H1 (cell line): Measurements from ENCODE around the gene SNRK. TPM values are rescaled to one million over a fixed set of nuclear protein-coding genes. Genes with fewer than 3 reads are reported as not detected.

Source experiments
- CTCF ChIA-PET: fragments of 300-600 bp; sonication (Branson Sonifier 250); formaldehyde crosslinking; loops from one replicate; lab custom pipeline; 2021; ENCODE audit not compliant: partially characterized antibody; lab: Charles Lee
- POLR2A ChIA-PET: fragments of 300-600 bp; sonication (Branson Sonifier 250); formaldehyde crosslinking; loops from one replicate; lab custom pipeline; 2021; ENCODE audit warnings: inconsistent platforms; ENCODE audit not compliant: partially characterized antibody; lab: Charles Lee
- DNase-seq, 2 experiments: peaks; one replicate each; pipeline versions ENCODE4 v3.0.0 to v3.0.0-alpha.2; 2010 to 2022; ENCODE audit warnings: low spot score in 2 of 2, low read depth in 1 of 2, mixed read lengths in 1 of 2
- FAIRE-seq: peaks from 2 replicates; lab custom pipeline; 2011; peaks lifted over from hg19 to GRCh38; lab: Jason Lieb, UNC
- H2AFZ ChIP-seq: 2 replicates; pipeline ENCODE4 v1.8.1; 2012; ENCODE audit warnings: low read length, inconsistent platforms
- H2AK5ac ChIP-seq: 2 replicates; pipeline ENCODE4 v1.6.1; 2013; ENCODE audit warnings: low read depth, low read length
- H2BK120ac ChIP-seq: replicated peaks from 2 replicates; pipeline ENCODE3; 2013; ENCODE audit warnings: low read depth, low read length, inconsistent platforms
- H2BK12ac ChIP-seq: 2 replicates; pipeline ENCODE4 v1.6.1; 2013; ENCODE audit warnings: low read depth, low read length
- H2BK15ac ChIP-seq: 2 replicates; pipeline ENCODE4 v1.6.1; 2013; ENCODE audit warnings: low read length
- H2BK20ac ChIP-seq: 2 replicates; pipeline ENCODE4 v1.6.1; 2013; ENCODE audit warnings: low read length
- H2BK5ac ChIP-seq: 2 replicates; pipeline ENCODE4 v1.6.1; 2013; ENCODE audit warnings: low read depth, low read length
- H3K14ac ChIP-seq: 2 replicates; pipeline ENCODE4 v1.6.1; 2013; ENCODE audit warnings: inconsistent platforms; ENCODE audit not compliant: insufficient read length
- H3K18ac ChIP-seq: 2 replicates; pipeline ENCODE4 v1.6.1; 2013; ENCODE audit warnings: low read length; ENCODE audit errors: extremely low read depth
- H3K23ac ChIP-seq: 2 replicates; pipeline ENCODE4 v1.6.1; 2013; ENCODE audit warnings: inconsistent platforms; ENCODE audit not compliant: insufficient read length
- H3K23me2 ChIP-seq: 2 replicates; pipeline ENCODE4 v1.6.1; 2013; ENCODE audit warnings: low read depth, low read length
- H3K27ac ChIP-seq: 2 replicates; pipeline ENCODE4 v1.6.1; 2011; ENCODE audit warnings: low read depth, low read length, inconsistent platforms
- H3K27me3 ChIP-seq, 4 experiments: replicated peaks in 1 of 4; 1 replicate in 1 of 4; 2 replicates in 3 of 4; pipeline versions ENCODE4 v1.6.1 to v1.8.1; 2011 to 2013; ENCODE audit warnings: low read length in 3 of 4, mild to moderate bottlenecking in 3 of 4, inconsistent platforms in 2 of 4, mixed read lengths in 2 of 4, moderate library complexity in 1 of 4; ENCODE audit not compliant: control insufficient read depth in 3 of 4, insufficient read depth in 3 of 4; ENCODE audit errors: extremely low read depth in 1 of 4
- H3K36me3 ChIP-seq, 4 experiments: 2 replicates each; pipeline versions ENCODE4 v1.6.1 to v1.8.1; 2011 to 2013; ENCODE audit warnings: mild to moderate bottlenecking in 4 of 4, low read length in 3 of 4, moderate library complexity in 2 of 4, control low read depth in 1 of 4, inconsistent platforms in 1 of 4; ENCODE audit not compliant: insufficient read depth in 4 of 4, control insufficient read depth in 2 of 4
- H3K4ac ChIP-seq: replicated peaks from 2 replicates; pipeline ENCODE3; 2013; ENCODE audit warnings: low read length, low read depth, mixed read lengths, inconsistent platforms; ENCODE audit not compliant: insufficient read length
- H3K4me1 ChIP-seq, 4 experiments: replicated peaks in 1 of 4; 1 replicate in 1 of 4; 2 replicates in 3 of 4; pipeline versions ENCODE4 v1.6.1 to v1.8.1; 2011 to 2013; ENCODE audit warnings: low read length in 3 of 4, inconsistent platforms in 2 of 4, mixed read lengths in 1 of 4; ENCODE audit not compliant: insufficient read depth in 4 of 4, control insufficient read depth in 3 of 4
- H3K4me2 ChIP-seq, 2 experiments: 2 replicates each; pipeline versions ENCODE4 v1.6.1 to v1.8.1; 2011 to 2013; ENCODE audit warnings: low read depth in 2 of 2, low read length in 2 of 2, control low read depth in 1 of 2, inconsistent platforms in 1 of 2, mild to moderate bottlenecking in 1 of 2; ENCODE audit not compliant: insufficient read depth in 1 of 2
- H3K4me3 ChIP-seq, 4 experiments: fragments of 200-600, 300-600 bp in 1 of 4; sonication (generic), shearing (Covaris generic), sonication (Bioruptor Twin) in 1 of 4; 2 replicates each; pipeline versions ENCODE4 v1.5.1 to v1.8.1; 2011 to 2016; ENCODE audit warnings: low read length in 4 of 4, low read depth in 3 of 4, control low read depth in 2 of 4, inconsistent platforms in 2 of 4, mild to moderate bottlenecking in 2 of 4, mixed read lengths in 1 of 4, moderate library complexity in 1 of 4; ENCODE audit not compliant: insufficient read depth in 2 of 4; ENCODE audit errors: extremely low read depth in 1 of 4
- H3K56ac ChIP-seq: replicated peaks from 2 replicates; pipeline ENCODE3; 2013; ENCODE audit warnings: low read depth, mild to moderate bottlenecking, mixed read lengths, low read length, inconsistent platforms; ENCODE audit not compliant: insufficient read length
- H3K79me1 ChIP-seq: 2 replicates; pipeline ENCODE4 v1.6.1; 2013; ENCODE audit warnings: low read depth, low read length, control low read depth
- H3K79me2 ChIP-seq, 2 experiments: 2 replicates each; pipeline versions ENCODE4 v1.6.1 to v1.8.1; 2012 to 2013; ENCODE audit warnings: low read length in 2 of 2, mild to moderate bottlenecking in 2 of 2, inconsistent platforms in 1 of 2; ENCODE audit not compliant: insufficient read depth in 2 of 2, control insufficient read depth in 1 of 2
- H3K9ac ChIP-seq, 4 experiments: replicated peaks in 1 of 4; 1 replicate in 1 of 4; 2 replicates in 3 of 4; pipeline versions ENCODE4 v1.6.1 to v1.8.1; 2011 to 2013; ENCODE audit warnings: low read depth in 3 of 4, low read length in 3 of 4, control low read depth in 2 of 4, mild to moderate bottlenecking in 2 of 4, moderate library complexity in 2 of 4, inconsistent platforms in 1 of 4; ENCODE audit errors: extremely low read depth in 1 of 4
- H3K9me3 ChIP-seq, 2 experiments: 2 replicates each; pipeline versions ENCODE4 v1.6.1 to v1.8.1; 2012 to 2013; ENCODE audit warnings: mild to moderate bottlenecking in 2 of 2, moderate library complexity in 2 of 2, control low read depth in 1 of 2, inconsistent platforms in 1 of 2, low read depth in 1 of 2, low read length in 1 of 2, mixed read lengths in 1 of 2; ENCODE audit not compliant: insufficient read depth in 2 of 2
- H4K20me1 ChIP-seq, 2 experiments: replicated peaks in 1 of 2; 2 replicates each; pipeline versions ENCODE3 to v1.8.1; 2011 to 2013; ENCODE audit warnings: inconsistent platforms in 2 of 2, low read length in 2 of 2, mild to moderate bottlenecking in 1 of 2; ENCODE audit not compliant: insufficient read depth in 2 of 2, control insufficient read depth in 1 of 2
- H4K5ac ChIP-seq: 2 replicates; pipeline ENCODE4 v1.6.1; 2013; ENCODE audit warnings: low read length, low read depth, mixed read lengths, inconsistent platforms; ENCODE audit not compliant: insufficient read length
- H4K8ac ChIP-seq: 2 replicates; pipeline ENCODE4 v1.8.0; 2013; ENCODE audit warnings: mild to moderate bottlenecking, moderate library complexity, low read length, inconsistent platforms; ENCODE audit not compliant: insufficient read depth; ENCODE audit errors: extremely low read depth
- H4K91ac ChIP-seq: replicated peaks from 2 replicates; pipeline ENCODE3; 2013; ENCODE audit warnings: low read length, mixed read lengths, inconsistent platforms; ENCODE audit not compliant: insufficient read length
- CHD2 ChIP-seq: IDR thresholded peaks from 2 replicates; pipeline ENCODE4 v1.6.1; 2012; ENCODE audit warnings: low read length, improper control_type of control experiment
- FOSL1 ChIP-seq: IDR thresholded peaks from 2 replicates; pipeline ENCODE4 v1.6.1; 2011; ENCODE audit warnings: mild to moderate bottlenecking, low read depth, low read length, moderate library complexity; ENCODE audit not compliant: insufficient read depth
- HDAC2 ChIP-seq, 2 experiments: fragments of 300-600 bp in 1 of 2; sonication (generic) in 1 of 2; IDR thresholded peaks; 2 replicates each; pipeline ENCODE4 v1.6.1; 2011 to 2012; ENCODE audit warnings: low read depth in 2 of 2, low read length in 2 of 2, mild to moderate bottlenecking in 2 of 2, moderate library complexity in 2 of 2, borderline replicate concordance in 1 of 2, inconsistent platforms in 1 of 2
- KDM5A ChIP-seq: fragments of 200-600 bp; IDR thresholded peaks from 2 replicates; pipeline ENCODE4 v1.7.1; 2012; ENCODE audit warnings: mild to moderate bottlenecking, low read length, inconsistent platforms, mixed read lengths
- POLR2A ChIP-seq, 2 experiments: IDR thresholded peaks; 1 replicate in 1 of 2; 2 replicates in 1 of 2; pipeline ENCODE4 v1.6.1; 2011; ENCODE audit warnings: low read depth in 2 of 2, low read length in 2 of 2, mild to moderate bottlenecking in 2 of 2; ENCODE audit errors: control extremely low read depth in 1 of 2
- SIX5 ChIP-seq: IDR thresholded peaks from 2 replicates; pipeline ENCODE4 v1.6.1; 2011; ENCODE audit warnings: mild to moderate bottlenecking, low read depth, low read length
- SP1 ChIP-seq: IDR thresholded peaks from 2 replicates; pipeline ENCODE4 v1.6.1; 2011; ENCODE audit warnings: low read depth, low read length
- SRF ChIP-seq: IDR thresholded peaks from 2 replicates; pipeline ENCODE4 v1.6.1; 2011; ENCODE audit warnings: mild to moderate bottlenecking, low read depth, low read length, moderate library complexity
- WGBS, 2 experiments: shearing (Covaris generic) in 1 of 2; methylation state at CpG; one replicate each; pipeline versions ENCODE4 v1.1.6 to v1.1.7; 2013 to 2015; ENCODE audit warnings: low lambda C conversion rate in 2 of 2, mixed read lengths in 2 of 2, inconsistent platforms in 1 of 2, low coverage in 1 of 2, missing lambda C conversion rate in 1 of 2; ENCODE audit not compliant: insufficient replicate concordance in 2 of 2, insufficient coverage in 1 of 2, insufficient read length in 1 of 2; ENCODE audit errors: extremely low coverage in 1 of 2, missing lambda C conversion rate in 1 of 2; 5-methylcytosine and 5-hydroxymethylcytosine counted together
- polyA plus RNA-seq, 7 experiments: library from polyadenylated mRNA; depleted of rRNA in 3 of 7; stranded (reverse) in 5 of 7; unstranded in 2 of 7; fragments of >200 nt in 5 of 7; fragments of 200-250 nt in 2 of 7; gene quantifications; 1 replicate in 5 of 7; 2 replicates in 1 of 7; 4 replicates in 1 of 7; pipeline versions ENCODE4 v1.2.1 to v1.2.3, GENCODE V29; 2011 to 2013; ENCODE audit warnings: missing spikeins in 2 of 7, mixed read lengths in 2 of 7
- total RNA-seq: library from RNA; stranded (reverse); fragmentation: NEBNext Ultra II Directional; extraction: Animal tissue kit (Norgen Biotek cat#: 25700); gene quantifications from 2 replicates; pipeline ENCODE4 v1.2.1, GENCODE V29; 2021
- TF ChIP-seq, protein P1 (sequence below): IDR thresholded peaks from 2 replicates; pipeline ENCODE4 v1.6.1; 2012; ENCODE audit warnings: inconsistent platforms
- TF ChIP-seq, protein P2 (sequence below): IDR thresholded peaks from 2 replicates; pipeline ENCODE4 v1.6.1; 2012; ENCODE audit warnings: low read length, inconsistent platforms

Gene SNRK
- total and polyA plus RNA-seq, 2 of the 8 experiments (the other 6 are each of a cell fraction or from before 2014, with no cell fraction given): 4.4 to 11.7 TPM

DNA sequence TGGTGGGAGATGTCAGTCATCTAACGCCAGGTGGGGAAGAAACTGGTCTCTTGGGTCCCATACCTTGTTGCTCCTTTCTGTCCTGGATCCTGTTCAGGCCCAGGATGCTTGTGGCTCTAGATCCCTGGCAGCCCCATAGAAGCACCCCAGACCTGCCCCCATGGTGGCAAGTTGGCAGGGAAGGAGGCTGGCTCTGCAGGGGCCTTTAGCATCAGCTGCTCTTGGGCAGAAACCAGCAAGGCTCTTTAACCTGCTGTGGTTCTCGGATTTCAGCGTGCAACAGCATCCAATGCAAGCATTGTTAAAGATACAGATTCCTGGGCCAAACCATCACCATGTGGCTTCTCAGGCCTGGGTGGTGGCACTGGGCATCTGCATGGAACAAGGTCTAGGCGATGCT, 75.8 kb downstream of the SNRK start:
- Histone ChIP-seq H3K23me2 (no peaks in the 10 kb centered on the region), H4K91ac (no peak overlapping the region), H3K79me1 (no peaks in the 10 kb centered on the region), H3K79me2 (no peaks in the 10 kb centered on the region), H3K4ac (no peak overlapping the region), H3K4me2 (no peak overlapping the region), H3K36me3 (peaks cover 0 to 5% (median 0%) of the 10 kb centered on the region in 4 experiments; a peak in 2 of 8 replicates), H3K4me1 (peaks cover 0 to 12% (median 5%) of the 10 kb centered on the region in 4 experiments; a peak in 5 of 7 replicates), H2BK15ac (no peak overlapping the region), H4K5ac (no peak overlapping the region), H3K14ac (no peak overlapping the region), H2BK5ac (no peak overlapping the region), H3K27me3 (peaks cover 0 to 4% (median 1%) of the 10 kb centered on the region in 4 experiments; a peak in 2 of 7 replicates), H3K4me3 (no peak overlapping the region), H3K27ac (no peak overlapping the region), H4K20me1 (peaks cover 0 to 3% of the 10 kb centered on the region in 2 experiments), H2BK12ac (peak overlapping the region; percentile 60; the same call in 1 of the 2 replicates), H2AK5ac (0 out of 2 replicates have a peak overlapping the region, but pooled peaks have one; percentile 28), H2BK120ac (no peak overlapping the region), H3K9me3 (no peaks in the 10 kb centered on the region), H2BK20ac (no peak overlapping the region), H3K18ac (no peak overlapping the region), H3K56ac (no peak overlapping the region), H3K23ac (no peak overlapping the region), H4K8ac (no peak overlapping the region; the same call in 1 of the 2 replicates), H3K9ac (no peak overlapping the region), H2AFZ (no peak overlapping the region)
- POLR2A ChIA-PET: interaction anchor here (0.9 to 1.3 kb wide), 2 partner anchors 11 to 13 kb away, joined by 3 read pairs; no protein-coding TSS in a partner anchor
- WGBS, 2 experiments: 89% methylated on average over 4 of the region's 4 CpGs; no CpG with 5 or more reads in 1 of the 2 experiments
- no peak for FAIRE-seq
- CTCF ChIA-PET: no interaction called here
- no peak for DNase-seq
- no peak for TF ChIP-seq POLR2A (IDR thresholded peaks at IDR 0.05; ENCODE audit: control extremely low read depth in 1 of 2, low read depth in 2 of 2, low read length in 2 of 2)
- TF ChIP-seq, protein P1, sequence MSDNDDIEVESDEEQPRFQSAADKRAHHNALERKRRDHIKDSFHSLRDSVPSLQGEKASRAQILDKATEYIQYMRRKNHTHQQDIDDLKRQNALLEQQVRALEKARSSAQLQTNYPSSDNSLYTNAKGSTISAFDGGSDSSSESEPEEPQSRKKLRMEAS: no peak
- TF ChIP-seq KDM5A: no peak
- TF ChIP-seq HDAC2 (IDR thresholded peaks at IDR 0.05; ENCODE audit: borderline replicate concordance in 1 of 2, low read depth in 2 of 2, low read length in 2 of 2): no peak
- TF ChIP-seq FOSL1: no peak
- TF ChIP-seq, protein P2, sequence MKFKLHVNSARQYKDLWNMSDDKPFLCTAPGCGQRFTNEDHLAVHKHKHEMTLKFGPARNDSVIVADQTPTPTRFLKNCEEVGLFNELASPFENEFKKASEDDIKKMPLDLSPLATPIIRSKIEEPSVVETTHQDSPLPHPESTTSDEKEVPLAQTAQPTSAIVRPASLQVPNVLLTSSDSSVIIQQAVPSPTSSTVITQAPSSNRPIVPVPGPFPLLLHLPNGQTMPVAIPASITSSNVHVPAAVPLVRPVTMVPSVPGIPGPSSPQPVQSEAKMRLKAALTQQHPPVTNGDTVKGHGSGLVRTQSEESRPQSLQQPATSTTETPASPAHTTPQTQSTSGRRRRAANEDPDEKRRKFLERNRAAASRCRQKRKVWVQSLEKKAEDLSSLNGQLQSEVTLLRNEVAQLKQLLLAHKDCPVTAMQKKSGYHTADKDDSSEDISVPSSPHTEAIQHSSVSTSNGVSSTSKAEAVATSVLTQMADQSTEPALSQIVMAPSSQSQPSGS: no peak
- no peak for TF ChIP-seq CHD2
- no peak for TF ChIP-seq SRF
- TF ChIP-seq SP1: no peak
- TF ChIP-seq SIX5: no peak
